Gastroesophageal sphincter (tissue), 4 donors: Measurements from ENCODE around the gene FABP1. TPM values are rescaled to one million over a fixed set of nuclear protein-coding genes. Genes with fewer than 3 reads are reported as not detected.

Source experiments
- ATAC-seq: fragments of 150-250 bp; one replicate; pipeline ENCODE4 v1.9.1; 2016; ENCODE audit warnings: mild to moderate bottlenecking, moderate library complexity
- H3K27ac ChIP-seq, 4 donors: fragments of 200-600 bp; sonication (generic) in 3 of 4; 1 replicate in 3 of 4; 2 replicates in 1 of 4; pipeline ENCODE4 v1.5.1; 2016 to 2019
- H3K27me3 ChIP-seq: fragments of 200-600 bp; sonication (generic); one replicate; pipeline ENCODE4 v1.5.1; 2019
- H3K36me3 ChIP-seq, 2 donors: fragments of 200-600 bp; sonication (generic); one replicate each; pipeline ENCODE4 v1.5.1; 2019; ENCODE audit warnings: control low read depth in 1 of 2
- H3K4me1 ChIP-seq, 3 donors: fragments of 200-600 bp; sonication (generic); 1 replicate in 2 of 3; 2 replicates in 1 of 3; pipeline ENCODE4 v1.5.1; 2016 to 2019; ENCODE audit warnings: control low read depth in 2 of 3
- H3K4me3 ChIP-seq, 2 donors: fragments of 200-600 bp; sonication (generic); one replicate each; pipeline ENCODE4 v1.5.1; 2019; ENCODE audit warnings: mild to moderate bottlenecking in 1 of 2, moderate library complexity in 1 of 2
- H3K9me3 ChIP-seq, 3 donors: fragments of 200-600 bp; sonication (generic); one replicate each; pipeline ENCODE4 v1.5.1; 2017 to 2019; ENCODE audit warnings: control low read depth in 2 of 3
- CTCF ChIP-seq, 4 experiments: fragments of 200-600 bp in 2 of 4; fragments of 450-650 bp in 2 of 4; sonication (generic) in 1 of 4; IDR thresholded peaks; one replicate each; pipeline ENCODE4 v1.5.1; 2017 to 2019; ENCODE audit warnings: antibody characterized with exemption in 4 of 4, mild to moderate bottlenecking in 2 of 4, moderate library complexity in 2 of 4
- EP300 ChIP-seq: sonication (generic); formaldehyde crosslinking; IDR thresholded peaks from one replicate; pipeline ENCODE4 v1.6.1; 2017; ENCODE audit warnings: antibody characterized with exemption, mild to moderate bottlenecking
- POLR2A ChIP-seq, 2 donors: fragments of 450-650 bp; IDR thresholded peaks; one replicate each; pipeline ENCODE4 v1.6.1; 2017; ENCODE audit warnings: antibody characterized with exemption in 2 of 2, mild to moderate bottlenecking in 2 of 2, moderate library complexity in 1 of 2
- POLR2AphosphoS5 ChIP-seq: sonication (generic); formaldehyde crosslinking; IDR thresholded peaks from one replicate; pipeline ENCODE4 v1.6.1; 2017; ENCODE audit warnings: antibody characterized with exemption
- WGBS, 2 donors: methylation state at CpG; one replicate each; pipeline ENCODE4 v1.1.5; 2018; ENCODE audit warnings: low coverage in 1 of 2; 5-methylcytosine and 5-hydroxymethylcytosine counted together
- total RNA-seq, 4 donors: library from RNA; depleted of rRNA; stranded (reverse); fragments of >200 nt; gene quantifications; one replicate each; pipeline ENCODE4 v1.1.0, GENCODE V29; 2016

The FABP1 gene
- total RNA-seq, 4 donors from 2014 or later, result not detected

- TF ChIP-seq POLR2A (IDR thresholded peaks at IDR 0.05), result no peak
- TF ChIP-seq EP300, result no peak
- no peak for TF ChIP-seq POLR2AphosphoS5
- TF ChIP-seq CTCF (IDR thresholded peaks at IDR 0.05), result no peak
- WGBS, 2 donors, result 95 to 100% methylated on average over 1 to 2 of the region's 2 CpGs
Observed at GRCh38 chr2:88141952-88142351, 14.1 kb upstream of the FABP1 start.

GRCh38 chr2:88139804-88140203 is 11.9 kb upstream of the FABP1 start:
- no peak for ATAC-seq
- no peak overlapping the region for H3K4me3 ChIP-seq
- H3K9me3 ChIP-seq, result peaks cover 0 to 30% (median 0%) of the 10 kb centered on the region in 3 donors
- TF ChIP-seq CTCF (IDR thresholded peaks at IDR 0.05), result no peak
- no peak for TF ChIP-seq EP300
- no peak for TF ChIP-seq POLR2A (IDR thresholded peaks at IDR 0.05)
- TF ChIP-seq POLR2AphosphoS5, result no peak
- H3K4me1 ChIP-seq, result no peaks in the 10 kb centered on the region
- WGBS, 2 donors, result 80% methylated on average over 3 to 6 of the region's 6 CpGs
- no peaks in the 10 kb centered on the region for H3K27me3 ChIP-seq
- no peaks in the 10 kb centered on the region for H3K36me3 ChIP-seq
- H3K27ac ChIP-seq, result no peak overlapping the region

More at GRCh38 chr2:88141952-88142351, 14.1 kb upstream of the FABP1 start:
- Histone ChIP-seq H3K4me1 (no peaks in the 10 kb centered on the region), H3K27ac (no peak overlapping the region), H3K27me3 (no peaks in the 10 kb centered on the region), H3K36me3 (no peaks in the 10 kb centered on the region), H3K4me3 (no peak overlapping the region), H3K9me3 (peaks cover 0 to 30% (median 0%) of the 10 kb centered on the region in 3 donors)
- ATAC-seq, result no peak

- H3K36me3 ChIP-seq, result no peaks in the 10 kb centered on the region
- TF ChIP-seq POLR2A (IDR thresholded peaks at IDR 0.05) (no peak), EP300 (no peak), POLR2AphosphoS5 (no peak), CTCF (IDR thresholded peaks at IDR 0.05) (no peak)
- no peaks in the 10 kb centered on the region for H3K27me3 ChIP-seq
- H3K4me1 ChIP-seq, result no peaks in the 10 kb centered on the region
- H3K4me3 ChIP-seq, result no peak overlapping the region
- peaks cover 0 to 30% (median 0%) of the 10 kb centered on the region in 3 donors for H3K9me3 ChIP-seq
- no peak overlapping the region for H3K27ac ChIP-seq
- ATAC-seq, result no peak
- 36 to 41% methylated on average over 2 of the region's 2 CpGs for WGBS, 2 donors
Observed at GRCh38 chr2:88139203-88139702, 11.4 kb upstream of the FABP1 start.

GRCh38 chr2:88137833-88138232 is 10.0 kb upstream of the FABP1 start:
- WGBS, 2 donors, result 85 to 94% methylated on average over 4 of the region's 4 CpGs
- H3K27me3 ChIP-seq, result no peaks in the 10 kb centered on the region
- TF ChIP-seq EP300 (no peak), POLR2A (IDR thresholded peaks at IDR 0.05) (no peak), POLR2AphosphoS5 (no peak)
- no peak overlapping the region for H3K27ac ChIP-seq
- H3K4me1 ChIP-seq, result no peaks in the 10 kb centered on the region
- H3K36me3 ChIP-seq, result no peaks in the 10 kb centered on the region
- no peak for ATAC-seq
- no peak overlapping the region for H3K4me3 ChIP-seq
- H3K9me3 ChIP-seq, result peaks cover 0 to 17% (median 0%) of the 10 kb centered on the region in 3 donors

GRCh38 chr2:88136817-88137216 is 9.0 kb upstream of the FABP1 start:
- TF ChIP-seq POLR2A (IDR thresholded peaks at IDR 0.05) (no peak), POLR2AphosphoS5 (no peak), EP300 (no peak), CTCF (IDR thresholded peaks at IDR 0.05) (no peak)
- no peak overlapping the region for H3K27ac ChIP-seq
- peaks cover 0 to 6% (median 0%) of the 10 kb centered on the region in 3 donors for H3K9me3 ChIP-seq
- H3K27me3 ChIP-seq, result no peaks in the 10 kb centered on the region
- no peak for ATAC-seq
- H3K36me3 ChIP-seq, result no peaks in the 10 kb centered on the region
- H3K4me3 ChIP-seq, result no peak overlapping the region
- 78 to 100% methylated on average over 1 to 3 of the region's 4 CpGs for WGBS, 2 donors
- H3K4me1 ChIP-seq, result no peaks in the 10 kb centered on the region
